Measurements from ENCODE around the gene HS3ST3B1. TPM values are rescaled to one million over a fixed set of nuclear protein-coding genes. Genes with fewer than 3 reads are reported as not detected.

The HS3ST3B1 gene
- polyA plus RNA-seq, 1 of the 3 experiments (the other 2 are of a cell fraction): 0.67 TPM

DNA sequence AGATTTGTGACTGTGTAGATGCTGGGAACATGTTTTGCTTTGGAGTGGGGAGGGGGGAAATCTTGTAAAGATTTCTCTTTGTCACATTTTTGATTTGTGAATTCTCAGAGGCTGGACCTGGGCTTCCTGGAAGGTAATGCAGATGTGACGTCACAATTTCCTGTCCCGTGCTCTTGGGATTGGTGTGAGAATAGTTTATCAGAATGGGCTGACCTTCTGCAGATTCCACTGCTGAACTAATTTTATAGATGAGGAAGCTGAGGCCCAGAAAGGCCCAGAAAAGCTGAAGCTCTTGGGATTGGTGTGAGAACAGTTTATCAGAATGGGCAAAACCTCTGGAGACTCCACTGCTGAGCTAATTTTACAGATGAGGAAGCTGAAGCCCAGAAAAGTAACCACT is 34.0 kb downstream of the HS3ST3B1 start:
- 16% methylated on average over 2 of the region's 2 CpGs for WGBS (ENCODE audit: low lambda C conversion rate)
- H3K9me3 ChIP-seq: no peaks in the 10 kb centered on the region
- DNase-seq: no peak
- no peak overlapping the region for H3K4me2 ChIP-seq
- no peaks in the 10 kb centered on the region for H3K9me2 ChIP-seq
- no peak overlapping the region for H3K4me3 ChIP-seq (ENCODE audit: low read depth in 2 of 2, low read length in 1 of 2)
- ChIA-PET POLR2A (no interaction called here), CTCF (no interaction called here)
- TF ChIP-seq FOXJ3 (CRISPR knock-in tag; IDR thresholded peaks at IDR 0.05) (no peak), MEF2A (IDR thresholded peaks at IDR 0.05; ENCODE audit: borderline replicate concordance, low read depth) (no peak), NRF1 (IDR thresholded peaks at IDR 0.05; ENCODE audit: low read depth, low read length) (no peak)
- H3F3A ChIP-seq (replicated peaks; ENCODE audit: insufficient read depth): no peaks in the 10 kb centered on the region
- no peak overlapping the region for H3K9ac ChIP-seq
- H2AFZ ChIP-seq (ENCODE audit: low read depth): no peak overlapping the region
- no peaks in the 10 kb centered on the region for H3K4me1 ChIP-seq (ENCODE audit: control insufficient read depth in 1 of 2, insufficient read depth in 2 of 2, low read depth in 1 of 2, low read length in 1 of 2)
- no peaks in the 10 kb centered on the region for H3K27me3 ChIP-seq (ENCODE audit: insufficient read depth)
- H3K27ac ChIP-seq (ENCODE audit: low read depth in 2 of 2, low read length in 1 of 2): no peak overlapping the region
- H3K79me2 ChIP-seq (ENCODE audit: insufficient read depth): no peaks in the 10 kb centered on the region
- no peaks in the 10 kb centered on the region for H3K36me3 ChIP-seq (replicated peaks in 1 of 2; ENCODE audit: control insufficient read depth in 1 of 2, insufficient read depth in 2 of 2, low read length in 1 of 2)
- H4K20me1 ChIP-seq (ENCODE audit: insufficient read depth): no peaks in the 10 kb centered on the region

DNA sequence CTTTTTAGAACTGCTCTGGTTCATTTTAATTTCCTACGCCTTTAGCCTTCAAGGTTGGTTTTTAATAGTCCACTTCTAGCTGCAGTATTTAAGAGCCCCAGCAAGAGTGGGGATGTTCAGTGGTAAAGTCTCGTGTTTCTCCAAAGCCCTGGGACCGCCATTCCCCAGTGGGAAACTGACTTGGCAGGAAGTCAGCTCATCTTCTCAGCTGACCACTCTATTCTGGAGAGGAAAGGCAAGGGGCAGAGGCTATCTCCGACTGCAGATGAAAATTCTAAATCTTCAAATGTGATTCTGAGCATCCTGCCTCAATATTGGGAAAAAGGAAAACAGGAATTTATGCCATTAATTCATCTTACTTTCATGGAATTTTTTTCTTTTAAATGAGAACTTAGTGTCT is 35.5 kb downstream of the HS3ST3B1 start:
- Histone ChIP-seq H3K36me3 (replicated peaks in 1 of 2; ENCODE audit: control insufficient read depth in 1 of 2, insufficient read depth in 2 of 2, low read length in 1 of 2) (no peaks in the 10 kb centered on the region), H3K27me3 (ENCODE audit: insufficient read depth) (no peaks in the 10 kb centered on the region), H3K9me2 (no peaks in the 10 kb centered on the region), H3K4me1 (ENCODE audit: control insufficient read depth in 1 of 2, insufficient read depth in 2 of 2, low read depth in 1 of 2, low read length in 1 of 2) (no peaks in the 10 kb centered on the region), H3K9me3 (no peaks in the 10 kb centered on the region), H3F3A (replicated peaks; ENCODE audit: insufficient read depth) (no peaks in the 10 kb centered on the region), H3K4me2 (no peak overlapping the region), H3K79me2 (ENCODE audit: insufficient read depth) (no peaks in the 10 kb centered on the region), H3K27ac (ENCODE audit: low read depth in 2 of 2, low read length in 1 of 2) (no peak overlapping the region), H2AFZ (ENCODE audit: low read depth) (no peak overlapping the region), H4K20me1 (ENCODE audit: insufficient read depth) (no peaks in the 10 kb centered on the region), H3K4me3 (ENCODE audit: low read depth in 2 of 2, low read length in 1 of 2) (no peak overlapping the region), H3K9ac (no peak overlapping the region)
- WGBS (ENCODE audit: low lambda C conversion rate): 20% methylated on average over 4 of the region's 4 CpGs
- DNase-seq: no peak
- POLR2A ChIA-PET: no interaction called here
- CTCF ChIA-PET: no interaction called here
- TF ChIP-seq RFX5 (IDR thresholded peaks at IDR 0.05; ENCODE audit: low read length): no peak
- no peak for TF ChIP-seq TEAD4 (IDR thresholded peaks at IDR 0.05; ENCODE audit: borderline replicate concordance, insufficient read depth)
- TF ChIP-seq, protein P1, sequence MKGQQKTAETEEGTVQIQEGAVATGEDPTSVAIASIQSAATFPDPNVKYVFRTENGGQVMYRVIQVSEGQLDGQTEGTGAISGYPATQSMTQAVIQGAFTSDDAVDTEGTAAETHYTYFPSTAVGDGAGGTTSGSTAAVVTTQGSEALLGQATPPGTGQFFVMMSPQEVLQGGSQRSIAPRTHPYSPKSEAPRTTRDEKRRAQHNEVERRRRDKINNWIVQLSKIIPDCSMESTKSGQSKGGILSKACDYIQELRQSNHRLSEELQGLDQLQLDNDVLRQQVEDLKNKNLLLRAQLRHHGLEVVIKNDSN (IDR thresholded peaks at IDR 0.05; ENCODE audit: borderline replicate concordance, low read depth): no peak
- no peak for TF ChIP-seq POLR2AphosphoS5 (IDR thresholded peaks at IDR 0.05; ENCODE audit: low read depth, low read length)
- TF ChIP-seq, protein P2, sequence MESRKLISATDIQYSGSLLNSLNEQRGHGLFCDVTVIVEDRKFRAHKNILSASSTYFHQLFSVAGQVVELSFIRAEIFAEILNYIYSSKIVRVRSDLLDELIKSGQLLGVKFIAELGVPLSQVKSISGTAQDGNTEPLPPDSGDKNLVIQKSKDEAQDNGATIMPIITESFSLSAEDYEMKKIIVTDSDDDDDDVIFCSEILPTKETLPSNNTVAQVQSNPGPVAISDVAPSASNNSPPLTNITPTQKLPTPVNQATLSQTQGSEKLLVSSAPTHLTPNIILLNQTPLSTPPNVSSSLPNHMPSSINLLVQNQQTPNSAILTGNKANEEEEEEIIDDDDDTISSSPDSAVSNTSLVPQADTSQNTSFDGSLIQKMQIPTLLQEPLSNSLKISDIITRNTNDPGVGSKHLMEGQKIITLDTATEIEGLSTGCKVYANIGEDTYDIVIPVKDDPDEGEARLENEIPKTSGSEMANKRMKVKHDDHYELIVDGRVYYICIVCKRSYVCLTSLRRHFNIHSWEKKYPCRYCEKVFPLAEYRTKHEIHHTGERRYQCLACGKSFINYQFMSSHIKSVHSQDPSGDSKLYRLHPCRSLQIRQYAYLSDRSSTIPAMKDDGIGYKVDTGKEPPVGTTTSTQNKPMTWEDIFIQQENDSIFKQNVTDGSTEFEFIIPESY (IDR thresholded peaks at IDR 0.05; ENCODE audit: borderline replicate concordance, low read depth): no peak

DNA sequence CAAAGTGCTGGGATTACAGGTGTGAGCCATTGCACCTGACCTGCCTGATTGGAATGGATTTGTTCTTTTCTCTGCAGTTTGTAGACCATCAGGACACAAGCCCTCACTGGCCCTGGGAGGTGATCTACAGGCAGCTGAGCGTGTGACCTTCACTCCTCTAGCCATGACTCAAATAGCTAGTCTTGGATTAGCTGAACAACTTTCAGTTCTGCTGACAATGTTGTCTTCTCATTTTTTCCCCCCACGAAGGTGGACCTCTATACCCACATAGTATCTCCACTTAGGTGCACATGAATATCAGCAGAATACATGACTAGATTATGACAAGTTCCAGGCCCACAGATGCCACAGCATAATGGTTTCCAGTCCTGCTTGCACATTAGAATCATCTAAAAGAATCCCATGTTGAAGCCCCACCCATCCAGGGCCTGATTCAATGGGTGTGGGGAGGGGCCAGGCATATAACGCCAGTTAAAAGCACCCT is 36.8 kb downstream of the HS3ST3B1 start:
- WGBS (ENCODE audit: low lambda C conversion rate): 31% methylated on average over 3 of the region's 3 CpGs
- Histone ChIP-seq H3K4me3 (ENCODE audit: low read depth in 2 of 2, low read length in 1 of 2) (no peak overlapping the region), H3K27ac (ENCODE audit: low read depth in 2 of 2, low read length in 1 of 2) (no peak overlapping the region), H3K4me2 (no peak overlapping the region), H3K9ac (no peak overlapping the region), H3K9me3 (no peaks in the 10 kb centered on the region), H3F3A (replicated peaks; ENCODE audit: insufficient read depth) (no peaks in the 10 kb centered on the region), H2AFZ (ENCODE audit: low read depth) (no peak overlapping the region), H3K27me3 (ENCODE audit: insufficient read depth) (no peaks in the 10 kb centered on the region), H4K20me1 (ENCODE audit: insufficient read depth) (no peaks in the 10 kb centered on the region), H3K9me2 (no peaks in the 10 kb centered on the region), H3K79me2 (ENCODE audit: insufficient read depth) (no peaks in the 10 kb centered on the region), H3K4me1 (ENCODE audit: control insufficient read depth in 1 of 2, insufficient read depth in 2 of 2, low read depth in 1 of 2, low read length in 1 of 2) (no peaks in the 10 kb centered on the region), H3K36me3 (replicated peaks in 1 of 2; ENCODE audit: control insufficient read depth in 1 of 2, insufficient read depth in 2 of 2, low read length in 1 of 2) (no peaks in the 10 kb centered on the region)
- TF ChIP-seq TAF1 (IDR thresholded peaks at IDR 0.05; ENCODE audit: borderline replicate concordance, low read depth, low read length) (no peak), YY1 (IDR thresholded peaks at IDR 0.05; ENCODE audit: low read depth) (no peak), CHD2 (IDR thresholded peaks at IDR 0.05; ENCODE audit: low read length, partially characterized antibody) (no peak), ELF1 (IDR thresholded peaks at IDR 0.05) (no peak), SIN3A (IDR thresholded peaks at IDR 0.05; ENCODE audit: borderline replicate concordance, low read depth, low read length) (no peak), RFX5 (IDR thresholded peaks at IDR 0.05; ENCODE audit: low read length) (no peak), NRF1 (IDR thresholded peaks at IDR 0.05; ENCODE audit: low read depth, low read length) (no peak), EZH2phosphoT487 (IDR thresholded peaks at IDR 0.05; ENCODE audit: borderline replicate concordance, low read depth) (no peak)
- TF ChIP-seq, protein P1 (IDR thresholded peaks at IDR 0.05; ENCODE audit: borderline replicate concordance, low read depth): no peak
- TF ChIP-seq, protein P3, sequence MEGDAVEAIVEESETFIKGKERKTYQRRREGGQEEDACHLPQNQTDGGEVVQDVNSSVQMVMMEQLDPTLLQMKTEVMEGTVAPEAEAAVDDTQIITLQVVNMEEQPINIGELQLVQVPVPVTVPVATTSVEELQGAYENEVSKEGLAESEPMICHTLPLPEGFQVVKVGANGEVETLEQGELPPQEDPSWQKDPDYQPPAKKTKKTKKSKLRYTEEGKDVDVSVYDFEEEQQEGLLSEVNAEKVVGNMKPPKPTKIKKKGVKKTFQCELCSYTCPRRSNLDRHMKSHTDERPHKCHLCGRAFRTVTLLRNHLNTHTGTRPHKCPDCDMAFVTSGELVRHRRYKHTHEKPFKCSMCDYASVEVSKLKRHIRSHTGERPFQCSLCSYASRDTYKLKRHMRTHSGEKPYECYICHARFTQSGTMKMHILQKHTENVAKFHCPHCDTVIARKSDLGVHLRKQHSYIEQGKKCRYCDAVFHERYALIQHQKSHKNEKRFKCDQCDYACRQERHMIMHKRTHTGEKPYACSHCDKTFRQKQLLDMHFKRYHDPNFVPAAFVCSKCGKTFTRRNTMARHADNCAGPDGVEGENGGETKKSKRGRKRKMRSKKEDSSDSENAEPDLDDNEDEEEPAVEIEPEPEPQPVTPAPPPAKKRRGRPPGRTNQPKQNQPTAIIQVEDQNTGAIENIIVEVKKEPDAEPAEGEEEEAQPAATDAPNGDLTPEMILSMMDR (IDR thresholded peaks at IDR 0.05): no peak
- DNase-seq: no peak
- ChIA-PET POLR2A (no interaction called here), CTCF (no interaction called here)

Data from SK-N-SH (cell line).